Nephron (organoid): ENCODE results near the gene ERBB3.

Source experiments
- H3K27ac Mint-ChIP-seq, 3 experiments: 2 replicates each; pipeline ENCODE4 v1.8.0; 2020; ENCODE audit warnings: mixed read lengths in 3 of 3, mild to moderate bottlenecking in 2 of 3, moderate library complexity in 1 of 3
- H3K27me3 Mint-ChIP-seq: 2 replicates; pipeline ENCODE4 v1.8.0; 2021; ENCODE audit warnings: low read depth, mild to moderate bottlenecking, moderate library complexity, mixed read lengths
- H3K36me3 Mint-ChIP-seq: 2 replicates; pipeline ENCODE4 v1.8.0; 2020; ENCODE audit warnings: low read depth, mixed read lengths
- H3K4me1 Mint-ChIP-seq: 2 replicates; pipeline ENCODE4 v1.8.0; 2020; ENCODE audit warnings: mixed read lengths
- H3K4me3 Mint-ChIP-seq, 3 experiments: 2 replicates each; pipeline ENCODE4 v1.8.0; 2020; ENCODE audit warnings: mild to moderate bottlenecking in 3 of 3, mixed read lengths in 3 of 3, moderate library complexity in 2 of 3
- H3K9me3 Mint-ChIP-seq: 2 replicates; pipeline ENCODE4 v1.8.0; 2020; ENCODE audit warnings: mixed read lengths
- TF ChIP-seq, protein P1 (sequence below), 3 experiments: fragments of 200-600 bp; sonication (generic); IDR thresholded peaks; one replicate each; pipeline ENCODE4 v1.5.0; 2021; ENCODE audit warnings: antibody characterized with exemption in 3 of 3; ENCODE audit not compliant: unreplicated experiment in 3 of 3

ERBB3 gene

DNA sequence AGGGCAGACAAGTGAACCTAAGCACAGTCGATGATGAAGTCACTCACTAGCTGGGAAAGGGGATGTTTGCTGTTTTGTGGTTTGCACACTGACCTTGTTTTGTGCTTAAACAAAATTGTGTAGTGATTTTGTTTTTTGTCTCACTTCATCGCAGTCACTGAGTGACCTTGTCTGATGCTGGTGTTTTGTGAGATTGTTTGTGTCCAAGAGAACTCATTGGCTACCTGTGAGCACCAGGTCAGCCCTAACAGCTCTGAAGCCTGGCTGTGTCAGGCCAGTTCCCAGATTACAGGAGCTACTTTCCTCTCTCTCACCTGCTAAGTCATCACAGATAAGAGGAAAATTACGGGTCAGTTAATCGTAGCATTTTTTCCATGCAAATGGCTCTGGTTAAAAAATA lies 44.2 kb downstream of the ERBB3 start:
- Mint-ChIP-seq H3K27me3 (no peaks in the 10 kb centered on the region), H3K36me3 (peaks cover 6% of the 10 kb centered on the region), H3K4me1 (peaks cover 63% of the 10 kb centered on the region), H3K9me3 (no peaks in the 10 kb centered on the region), H3K4me3 (no peak overlapping the region), H3K27ac (peak overlapping the region; percentile 14 to 69 (median 45))
- TF ChIP-seq, protein P1, sequence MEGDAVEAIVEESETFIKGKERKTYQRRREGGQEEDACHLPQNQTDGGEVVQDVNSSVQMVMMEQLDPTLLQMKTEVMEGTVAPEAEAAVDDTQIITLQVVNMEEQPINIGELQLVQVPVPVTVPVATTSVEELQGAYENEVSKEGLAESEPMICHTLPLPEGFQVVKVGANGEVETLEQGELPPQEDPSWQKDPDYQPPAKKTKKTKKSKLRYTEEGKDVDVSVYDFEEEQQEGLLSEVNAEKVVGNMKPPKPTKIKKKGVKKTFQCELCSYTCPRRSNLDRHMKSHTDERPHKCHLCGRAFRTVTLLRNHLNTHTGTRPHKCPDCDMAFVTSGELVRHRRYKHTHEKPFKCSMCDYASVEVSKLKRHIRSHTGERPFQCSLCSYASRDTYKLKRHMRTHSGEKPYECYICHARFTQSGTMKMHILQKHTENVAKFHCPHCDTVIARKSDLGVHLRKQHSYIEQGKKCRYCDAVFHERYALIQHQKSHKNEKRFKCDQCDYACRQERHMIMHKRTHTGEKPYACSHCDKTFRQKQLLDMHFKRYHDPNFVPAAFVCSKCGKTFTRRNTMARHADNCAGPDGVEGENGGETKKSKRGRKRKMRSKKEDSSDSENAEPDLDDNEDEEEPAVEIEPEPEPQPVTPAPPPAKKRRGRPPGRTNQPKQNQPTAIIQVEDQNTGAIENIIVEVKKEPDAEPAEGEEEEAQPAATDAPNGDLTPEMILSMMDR (IDR thresholded peaks at IDR 0.05; ENCODE audit: unreplicated experiment in 3 of 3) = no peak

DNA sequence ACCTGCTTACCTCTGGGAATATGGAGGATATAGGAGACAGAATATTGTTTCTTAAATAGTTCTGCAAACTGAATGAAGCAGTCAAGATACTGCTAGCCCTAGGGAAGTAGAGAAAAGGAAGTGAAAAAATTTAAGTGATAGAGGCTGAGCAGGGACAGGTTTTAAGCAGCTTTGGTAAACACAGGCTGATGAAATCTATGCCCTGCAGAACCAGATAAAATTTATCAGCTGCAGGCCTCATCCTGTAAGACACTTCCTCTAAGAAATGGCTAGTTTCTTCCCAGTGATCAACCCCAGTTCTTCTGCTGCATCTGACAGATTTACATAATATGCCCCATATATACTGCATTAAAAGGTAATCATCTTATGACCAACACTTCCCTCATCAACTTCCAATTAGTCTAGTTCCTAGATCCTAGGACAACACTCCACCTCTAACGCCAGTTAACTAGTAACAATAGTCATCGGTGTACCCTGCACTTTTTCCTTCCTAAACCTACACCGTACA lies 46.8 kb downstream of the ERBB3 start:
- Mint-ChIP-seq H3K36me3 (peaks cover 16% of the 10 kb centered on the region), H3K27me3 (no peaks in the 10 kb centered on the region), H3K4me3 (peak overlapping the region; percentile 92 to 97 (median 95)), H3K4me1 (peaks cover 61% of the 10 kb centered on the region), H3K9me3 (no peaks in the 10 kb centered on the region), H3K27ac (peak overlapping the region; percentile 87 to 94 (median 90))
- TF ChIP-seq, protein P1 (IDR thresholded peaks at IDR 0.05; ENCODE audit: unreplicated experiment in 3 of 3) = no peak

DNA sequence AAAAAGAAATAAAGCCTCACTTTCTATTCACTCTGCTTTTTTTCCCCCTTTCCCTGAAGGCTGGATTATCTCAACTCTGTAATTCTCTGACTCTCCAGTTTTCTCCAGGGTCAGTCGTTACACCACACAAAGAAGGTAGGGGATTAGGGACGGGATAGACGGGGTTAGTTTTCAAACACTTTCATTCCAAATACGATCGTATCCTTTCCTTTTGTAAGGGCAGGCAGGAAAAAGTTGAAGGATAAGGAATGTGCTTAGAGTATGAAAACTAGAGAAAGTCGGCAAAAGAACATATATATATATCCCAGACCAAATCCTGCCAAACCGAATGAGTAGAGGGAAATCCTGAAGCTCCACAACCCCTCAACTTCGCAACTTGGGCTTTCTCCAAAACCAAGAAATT lies 47.5 kb downstream of the ERBB3 start:
- H3K9me3 Mint-ChIP-seq = no peaks in the 10 kb centered on the region
- H3K27ac Mint-ChIP-seq = peak overlapping the region; percentile 87 to 90 (median 90)
- peaks cover 54% of the 10 kb centered on the region for H3K4me1 Mint-ChIP-seq
- H3K36me3 Mint-ChIP-seq = peaks cover 23% of the 10 kb centered on the region
- peak overlapping the region; percentile 92 to 97 (median 95) for H3K4me3 Mint-ChIP-seq
- TF ChIP-seq, protein P1 (IDR thresholded peaks at IDR 0.05; ENCODE audit: unreplicated experiment in 3 of 3) = no peak
- no peaks in the 10 kb centered on the region for H3K27me3 Mint-ChIP-seq

DNA sequence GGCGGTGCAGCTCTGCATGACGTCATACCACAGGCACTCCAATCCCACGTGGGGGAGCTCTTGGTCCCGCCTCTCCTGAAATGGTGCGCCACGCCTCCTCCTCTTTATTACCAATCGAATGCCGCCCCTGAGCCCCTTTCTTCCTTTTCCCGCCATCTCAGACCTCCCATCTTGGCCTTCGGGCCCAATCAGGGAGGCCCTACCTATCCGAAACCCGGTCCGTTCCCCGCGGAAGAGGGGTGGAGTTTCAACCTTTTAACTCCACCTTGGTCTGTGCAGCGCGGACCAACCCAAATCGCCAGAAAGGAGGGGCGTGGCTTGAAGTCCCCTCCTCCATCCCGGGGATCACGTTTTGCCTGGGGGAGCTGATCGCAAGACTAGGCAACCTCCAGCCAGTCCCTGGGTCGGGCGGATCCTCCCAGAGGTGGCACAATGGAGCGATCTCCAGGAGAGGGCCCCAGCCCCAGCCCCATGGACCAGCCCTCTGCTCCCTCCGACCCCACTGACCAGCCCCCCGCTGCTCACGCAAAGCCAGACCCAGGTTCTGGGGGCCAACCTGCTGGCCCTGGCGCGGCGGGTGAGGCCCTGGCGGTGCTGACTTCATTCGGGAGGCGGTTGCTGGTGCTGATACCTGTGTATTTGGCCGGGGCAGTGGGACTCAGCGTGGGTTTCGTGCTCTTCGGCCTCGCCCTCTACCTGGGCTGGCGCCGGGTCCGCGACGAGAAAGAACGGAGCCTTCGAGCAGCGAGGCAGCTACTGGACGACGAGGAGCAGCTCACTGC lies 48.1 kb downstream of the ERBB3 start, which contains the start of gene ESYT1:
Gene ESYT1, plus strand, starts transcription at position 380 of the 782 bp plus-strand sequence. Its CDS starts 53 bp downstream, at position 433.
- TF ChIP-seq, protein P1 (IDR thresholded peaks at IDR 0.05; ENCODE audit: unreplicated experiment in 3 of 3) = no peak
- H3K36me3 Mint-ChIP-seq = peaks cover 26% of the 10 kb centered on the region
- H3K4me3 Mint-ChIP-seq = peak within 1 kb of the TSS; percentile 92 to 97 (median 95)
- no peaks in the 10 kb centered on the region for H3K9me3 Mint-ChIP-seq
- peak within 1 kb of the TSS; percentile 87 to 90 (median 90) for H3K27ac Mint-ChIP-seq
- H3K4me1 Mint-ChIP-seq = peaks cover 50% of the 10 kb centered on the region
- H3K27me3 Mint-ChIP-seq = no peaks in the 10 kb centered on the region

DNA sequence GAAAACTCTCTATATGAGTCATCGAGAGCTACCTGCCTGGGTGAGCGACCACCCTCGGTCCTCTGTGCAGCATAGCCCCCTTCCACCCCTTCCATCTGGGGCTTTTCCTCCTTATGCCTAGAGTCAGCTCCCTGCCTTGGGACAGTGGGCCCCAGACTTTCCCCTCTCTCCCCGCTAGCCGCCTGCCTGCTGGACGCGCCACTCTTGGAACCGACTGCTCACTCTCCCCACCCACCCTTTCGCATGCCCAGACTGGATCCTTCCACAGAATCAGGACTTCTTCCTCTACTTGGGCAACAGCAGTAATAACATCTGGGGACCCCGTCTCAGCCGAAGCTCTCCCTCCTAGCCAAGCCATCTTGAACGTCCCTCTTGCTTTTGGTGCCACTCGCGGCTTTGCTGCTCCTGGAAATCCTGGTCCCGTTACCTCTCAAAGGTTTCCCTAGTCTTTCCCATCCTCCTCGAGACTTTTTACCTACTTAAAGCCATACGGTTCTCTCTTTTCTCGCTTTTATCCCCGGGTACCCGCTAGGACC lies 48.8 kb downstream of the ERBB3 start:
- no peaks in the 10 kb centered on the region for H3K27me3 Mint-ChIP-seq
- H3K27ac Mint-ChIP-seq = peak overlapping the region; percentile 81 to 90 (median 87)
- peaks cover 48% of the 10 kb centered on the region for H3K4me1 Mint-ChIP-seq
- peaks cover 32% of the 10 kb centered on the region for H3K36me3 Mint-ChIP-seq
- TF ChIP-seq, protein P1 (IDR thresholded peaks at IDR 0.05; ENCODE audit: unreplicated experiment in 3 of 3) = no peak
- peak overlapping the region; percentile 92 to 97 (median 95) for H3K4me3 Mint-ChIP-seq
- H3K9me3 Mint-ChIP-seq = no peaks in the 10 kb centered on the region
